HEK293 (cell line): Measurements from ENCODE around the gene SEC24C.

Experiments used
- BCL11B ChIP-seq: fragments of 450-650 bp; formaldehyde crosslinking; IDR thresholded peaks from 2 replicates; pipeline ENCODE4 v1.5.1; 2016; ENCODE audit warnings: low read depth, missing biosample characterization, missing genetic modification characterization
- EGR2 ChIP-seq: fragments of 450-650 bp; formaldehyde crosslinking; IDR thresholded peaks from 2 replicates; pipeline ENCODE4 v1.5.1; 2016; ENCODE audit warnings: low read depth, missing biosample characterization, missing genetic modification characterization
- KLF9 ChIP-seq: fragments of 450-650 bp; formaldehyde crosslinking; IDR thresholded peaks from 2 replicates; pipeline ENCODE4 v1.5.1; 2016; ENCODE audit warnings: missing biosample characterization, missing genetic modification characterization, low read depth
- MZF1 ChIP-seq: fragments of 450-650 bp; formaldehyde crosslinking; IDR thresholded peaks from 2 replicates; pipeline ENCODE4 v1.5.1; 2017; ENCODE audit warnings: missing biosample characterization, missing genetic modification characterization, borderline replicate concordance
- PRDM2 ChIP-seq: fragments of 450-650 bp; formaldehyde crosslinking; IDR thresholded peaks from 2 replicates; pipeline ENCODE4 v1.5.1; 2016; ENCODE audit warnings: missing biosample characterization, missing genetic modification characterization, borderline replicate concordance
- REPIN1 ChIP-seq: fragments of 450-650 bp; formaldehyde crosslinking; IDR thresholded peaks from 2 replicates; pipeline ENCODE4 v1.5.1; 2017; ENCODE audit warnings: missing biosample characterization, missing genetic modification characterization, low read depth
- SALL2 ChIP-seq: fragments of 450-650 bp; formaldehyde crosslinking; IDR thresholded peaks from 2 replicates; pipeline ENCODE4 v1.5.0; 2017; ENCODE audit warnings: missing biosample characterization, mild to moderate bottlenecking, missing genetic modification characterization, borderline replicate concordance
- TSHZ1 ChIP-seq: fragments of 450-650 bp; formaldehyde crosslinking; IDR thresholded peaks from 2 replicates; pipeline ENCODE4 v1.5.1; 2016; ENCODE audit warnings: missing biosample characterization, missing genetic modification characterization, borderline replicate concordance
- ZBTB20 ChIP-seq: fragments of 450-650 bp; formaldehyde crosslinking; IDR thresholded peaks from 2 replicates; pipeline ENCODE4 v1.5.1; 2016; ENCODE audit warnings: missing biosample characterization, missing genetic modification characterization
- ZBTB48 ChIP-seq: fragments of 450-650 bp; formaldehyde crosslinking; IDR thresholded peaks from 2 replicates; pipeline ENCODE4 v1.5.1; 2016; ENCODE audit warnings: missing biosample characterization, missing genetic modification characterization
- ZNF148 ChIP-seq: fragments of 450-650 bp; formaldehyde crosslinking; IDR thresholded peaks from 2 replicates; pipeline ENCODE4 v1.5.0; 2017; ENCODE audit warnings: missing biosample characterization, missing genetic modification characterization, borderline replicate concordance
- ZNF157 ChIP-seq: fragments of 450-650 bp; formaldehyde crosslinking; IDR thresholded peaks from 2 replicates; pipeline ENCODE4 v1.5.1; 2016; ENCODE audit warnings: missing biosample characterization, missing genetic modification characterization
- ZNF302 ChIP-seq: fragments of 450-650 bp; formaldehyde crosslinking; IDR thresholded peaks from 2 replicates; pipeline ENCODE4 v1.5.1; 2016; ENCODE audit warnings: missing biosample characterization, missing genetic modification characterization, low read depth
- ZNF335 ChIP-seq: fragments of 450-650 bp; formaldehyde crosslinking; conservative IDR thresholded peaks from 2 replicates; pipeline ENCODE4 v1.5.1; 2016; ENCODE audit warnings: missing biosample characterization, missing genetic modification characterization
- ZNF398 ChIP-seq: fragments of 450-650 bp; formaldehyde crosslinking; IDR thresholded peaks from 2 replicates; pipeline ENCODE4 v1.5.1; 2017; ENCODE audit warnings: missing biosample characterization, missing genetic modification characterization
- ZNF501 ChIP-seq: fragments of 450-650 bp; formaldehyde crosslinking; IDR thresholded peaks from 2 replicates; pipeline ENCODE4 v1.5.1; 2016; ENCODE audit warnings: missing biosample characterization, missing genetic modification characterization
- ZNF514 ChIP-seq: fragments of 450-650 bp; formaldehyde crosslinking; IDR thresholded peaks from 2 replicates; pipeline ENCODE4 v1.5.1; 2016; ENCODE audit warnings: missing biosample characterization, missing genetic modification characterization
- ZNF521 ChIP-seq: fragments of 450-650 bp; formaldehyde crosslinking; IDR thresholded peaks from 2 replicates; pipeline ENCODE4 v1.5.1; 2017; ENCODE audit warnings: missing biosample characterization, mild to moderate bottlenecking, missing genetic modification characterization
- ZNF555 ChIP-seq: fragments of 450-650 bp; formaldehyde crosslinking; conservative IDR thresholded peaks from 2 replicates; pipeline ENCODE4 v1.5.1; 2017; ENCODE audit warnings: missing biosample characterization, mild to moderate bottlenecking, missing genetic modification characterization, inconsistent platforms
- ZNF610 ChIP-seq: fragments of 450-650 bp; formaldehyde crosslinking; IDR thresholded peaks from 2 replicates; pipeline ENCODE4 v1.5.1; 2016; ENCODE audit warnings: missing biosample characterization, missing genetic modification characterization, borderline replicate concordance
- ZNF777 ChIP-seq: fragments of 450-650 bp; formaldehyde crosslinking; IDR thresholded peaks from 2 replicates; pipeline ENCODE4 v1.5.1; 2017; ENCODE audit warnings: missing biosample characterization, missing genetic modification characterization, borderline replicate concordance
- ZNF791 ChIP-seq: fragments of 450-650 bp; formaldehyde crosslinking; IDR thresholded peaks from 2 replicates; pipeline ENCODE4 v1.5.1; 2016; ENCODE audit warnings: missing biosample characterization, missing genetic modification characterization
- ZNF830 ChIP-seq: fragments of 450-650 bp; IDR thresholded peaks from 2 replicates; pipeline ENCODE4 v1.5.0; 2018; ENCODE audit warnings: missing biosample characterization, missing genetic modification characterization, low read depth, mild to moderate bottlenecking, moderate library complexity
- ZSCAN16 ChIP-seq: fragments of 450-650 bp; formaldehyde crosslinking; IDR thresholded peaks from 2 replicates; pipeline ENCODE4 v1.5.1; 2016; ENCODE audit warnings: missing biosample characterization, missing genetic modification characterization

Gene SEC24C

GRCh38 chr10:73772281-73773151 is 28.3 kb downstream of the SEC24C start (continued):
- TF ChIP-seq REPIN1 (no peak), ZNF555 (tag by site-specific recombination) (no peak), ZBTB20 (peak; percentile 96), ZNF157 (no peak), ZNF148 (tag by site-specific recombination) (no peak), PRDM2 (tag by site-specific recombination) (no peak), ZNF791 (tag by site-specific recombination) (no peak), ZBTB48 (tag by site-specific recombination) (peak; percentile 68), BCL11B (0 out of 2 replicates have a peak, but pooled peaks have one; percentile 81), TSHZ1 (tag by site-specific recombination) (0 out of 2 replicates have a peak, but pooled peaks have one; percentile 13), MZF1 (0 out of 2 replicates have a peak, but pooled peaks have one; percentile 28), ZNF521 (tag by site-specific recombination) (no peak), ZNF777 (tag by site-specific recombination) (peak; percentile 77; the same call in 1 of the 2 replicates), ZNF398 (tag by site-specific recombination) (peak; percentile 88), ZNF514 (no peak), ZNF302 (no peak), KLF9 (tag by site-specific recombination) (peak; percentile 98), ZNF610 (tag by site-specific recombination) (peak; percentile 60; the same call in 1 of the 2 replicates), ZSCAN16 (tag by site-specific recombination) (peak; percentile 26; the same call in 1 of the 2 replicates), EGR2 (tag by site-specific recombination) (peak; percentile 98), ZNF501 (peak; percentile 90), ZNF830 (tag by site-specific recombination) (no peak), SALL2 (tag by site-specific recombination) (no peak), ZNF335 (tag by site-specific recombination) (peak; percentile 99)
